Thoracic aorta (tissue), 2 donors: ENCODE measurements around the gene CDKAL1. TPM values are rescaled to one million over a fixed set of nuclear protein-coding genes. Genes with fewer than 3 reads are reported as not detected.

ENCODE experiments used
- ATAC-seq: fragments of 150-250 bp; one replicate; pipeline ENCODE4 v1.8.0; 2017; ENCODE audit warnings: low read depth; ENCODE audit not compliant: insufficient number of reproducible peaks, low FRiP score
- DNase-seq: peaks from one replicate; pipeline ENCODE4 v3.0.0-alpha.2; 2020; ENCODE audit warnings: low spot score
- H3K27ac ChIP-seq, 2 donors: fragments of 200-600 bp; sonication (generic); 1 replicate in 1 of 2; 2 replicates in 1 of 2; pipeline ENCODE4 v1.5.1; 2016; ENCODE audit warnings: mild to moderate bottlenecking in 2 of 2, moderate library complexity in 2 of 2
- H3K27me3 ChIP-seq: fragments of 200-600 bp; sonication (generic); replicated peaks from 2 replicates; pipeline ENCODE4 v1.6.0; 2016; ENCODE audit warnings: mild to moderate bottlenecking; ENCODE audit not compliant: insufficient read depth
- H3K36me3 ChIP-seq: fragments of 200-600 bp; sonication (generic); one replicate; pipeline ENCODE4 v1.5.1; 2016
- H3K4me1 ChIP-seq, 2 donors: fragments of 200-600 bp; sonication (generic); 1 replicate in 1 of 2; 2 replicates in 1 of 2; pipeline versions ENCODE4 v1.5.1 to v1.6.0; 2016; ENCODE audit warnings: low read depth in 2 of 2, mild to moderate bottlenecking in 1 of 2; ENCODE audit not compliant: control insufficient read depth in 1 of 2
- H3K4me3 ChIP-seq: fragments of 200-600 bp; sonication (generic); 2 replicates; pipeline ENCODE4 v1.5.1; 2016; ENCODE audit warnings: mild to moderate bottlenecking
- H3K9me3 ChIP-seq: fragments of 200-600 bp; sonication (generic); 2 replicates; pipeline ENCODE4 v1.5.1; 2016
- CTCF ChIP-seq: fragments of 200-600 bp; sonication (generic); IDR thresholded peaks from one replicate; pipeline ENCODE4 v1.5.1; 2019; ENCODE audit warnings: antibody characterized with exemption
- total RNA-seq, 2 donors: library from RNA; depleted of rRNA; stranded (reverse); fragments of >200 nt; gene quantifications; one replicate each; pipeline versions ENCODE4 v1.1.0 to v1.2.3, GENCODE V29; 2016

The CDKAL1 gene
- total RNA-seq, 2 donors from 2014 or later = 8.5 to 14.6 TPM

- Histone ChIP-seq H3K9me3 (no peaks in the 10 kb centered on the region), H3K27me3 (no peaks in the 10 kb centered on the region), H3K27ac (no peak overlapping the region), H3K36me3 (peaks cover 5% of the 10 kb centered on the region), H3K4me3 (no peak overlapping the region), H3K4me1 (no peaks in the 10 kb centered on the region)
- DNase-seq (no peak), ATAC-seq (no peak)
- TF ChIP-seq CTCF = no peak
These were observed 20.6 kb downstream of the CDKAL1 start for GRCh38 chr6:20554817-20555216.

- TF ChIP-seq CTCF = no peak
- H3K4me3 ChIP-seq = no peak overlapping the region
- H3K27me3 ChIP-seq = no peaks in the 10 kb centered on the region
- no peak overlapping the region for H3K27ac ChIP-seq
- H3K9me3 ChIP-seq = no peaks in the 10 kb centered on the region
- H3K36me3 ChIP-seq = no peaks in the 10 kb centered on the region
- ATAC-seq = no peak
- H3K4me1 ChIP-seq = peaks cover 0 to 3% of the 10 kb centered on the region in 2 donors
- DNase-seq = no peak
These were observed 25.8 kb downstream of the CDKAL1 start for GRCh38 chr6:20559924-20560551.

- Histone ChIP-seq H3K27ac (no peak overlapping the region), H3K9me3 (no peaks in the 10 kb centered on the region), H3K36me3 (no peaks in the 10 kb centered on the region), H3K4me3 (no peak overlapping the region), H3K27me3 (no peaks in the 10 kb centered on the region), H3K4me1 (peaks cover 0 to 3% of the 10 kb centered on the region in 2 donors)
- DNase-seq = no peak
- no peak for TF ChIP-seq CTCF
- ATAC-seq = no peak
These were observed 29.1 kb downstream of the CDKAL1 start for GRCh38 chr6:20563377-20563776.

GRCh38 chr6:20564269-20564668 lies 30.0 kb downstream of the CDKAL1 start:
- TF ChIP-seq CTCF = peak; percentile 62
- H3K9me3 ChIP-seq = no peaks in the 10 kb centered on the region
- H3K4me1 ChIP-seq = peaks cover 0 to 3% of the 10 kb centered on the region in 2 donors
- ATAC-seq = no peak
- no peaks in the 10 kb centered on the region for H3K36me3 ChIP-seq
- H3K27ac ChIP-seq = no peak overlapping the region
- H3K27me3 ChIP-seq = no peaks in the 10 kb centered on the region
- no peak overlapping the region for H3K4me3 ChIP-seq
- no peak for DNase-seq

- no peak overlapping the region for H3K27ac ChIP-seq
- TF ChIP-seq CTCF = no peak
- ATAC-seq = no peak
These were observed 30.5 kb downstream of the CDKAL1 start for GRCh38 chr6:20564777-20565176.

More at GRCh38 chr6:20564777-20565176, 30.5 kb downstream of the CDKAL1 start:
- no peaks in the 10 kb centered on the region for H3K9me3 ChIP-seq
- H3K4me1 ChIP-seq = peaks cover 0 to 3% of the 10 kb centered on the region in 2 donors
- H3K4me3 ChIP-seq = no peak overlapping the region
- DNase-seq = no peak
- H3K36me3 ChIP-seq = no peaks in the 10 kb centered on the region
- H3K27me3 ChIP-seq = no peaks in the 10 kb centered on the region
